HCT116 (cell line): ENCODE measurements around the gene STMP1. TPM values are rescaled to one million over a fixed set of nuclear protein-coding genes. Genes with fewer than 3 reads are reported as not detected.

ENCODE experiments used
- ATAC-seq: fragments of 200-7000 bp; cut with Tn5 transposase; 2 replicates; pipeline ENCODE4 v1.9.1; 2020; ENCODE audit warnings: mild to moderate bottlenecking, moderate library complexity
- BruUV-seq: library from RNA; stranded (reverse); fragments of 400-500 nt; replicated peaks from 2 replicates; lab custom pipeline; 2021; lab: Mats Ljungman, UMichigan
- CTCF ChIA-PET: fragments of 300-600 bp; sonication (Branson Sonifier 250); formaldehyde crosslinking; loops from one replicate; lab custom pipeline; 2021; ENCODE audit warnings: antibody characterized with exemption; lab: Charles Lee
- POLR2A ChIA-PET: fragments of 300-600, 350-600 bp; sonication (Branson Sonifier 250); formaldehyde crosslinking; loops from one replicate; lab custom pipeline; 2021; ENCODE audit warnings: antibody characterized with exemption; lab: Charles Lee
- RAD21 ChIA-PET, 2 experiments: fragments of 300-600 bp; sonication (Branson Sonifier 250); formaldehyde crosslinking; loops; one replicate each; lab custom pipeline; 2023; ENCODE audit warnings: low total read pairs in 2 of 2; ENCODE audit not compliant: uncharacterized antibody in 2 of 2, unreplicated experiment in 2 of 2, low non-redundant PET in 1 of 2; lab: Charles Lee
- DNase-seq: peaks from one replicate; pipeline ENCODE4 v3.0.0-alpha.2; 2010; ENCODE audit warnings: low read depth, low spot score
- H2AFZ ChIP-seq: fragments of 200-600 bp; shearing (Covaris generic), sonication (generic); 2 replicates; pipeline ENCODE4 v1.6.1; 2017; ENCODE audit warnings: low read depth, mixed run types, mixed read lengths, antibody characterized with exemption, low read length; ENCODE audit not compliant: poor library complexity, severe bottlenecking
- H3K27ac ChIP-seq: 2 replicates; pipeline ENCODE4 v1.5.1; 2012; ENCODE audit warnings: low read depth, low read length
- H3K27me3 ChIP-seq: fragments of 200-600 bp; sonication (generic); 2 replicates; pipeline ENCODE4 v1.6.1; 2016; ENCODE audit warnings: mixed run types, low read length, mixed read lengths; ENCODE audit not compliant: insufficient read depth
- H3K36me3 ChIP-seq, 2 experiments: fragments of 200-500 bp in 1 of 2; fragments of 200-600 bp in 1 of 2; sonication (Bioruptor generic) in 1 of 2; sonication (generic) in 1 of 2; 2 replicates each; pipeline versions ENCODE4 v1.5.1 to v1.6.1; 2014 to 2016; ENCODE audit warnings: low read length in 2 of 2, inconsistent platforms in 1 of 2, mixed read lengths in 1 of 2, mixed run types in 1 of 2; ENCODE audit not compliant: insufficient read depth in 2 of 2, control insufficient read depth in 1 of 2
- H3K4me1 ChIP-seq, 2 experiments: fragments of 200-600 bp in 1 of 2; sonication (generic) in 1 of 2; 2 replicates each; pipeline versions ENCODE4 v1.5.1 to v1.6.1; 2012 to 2017; ENCODE audit warnings: low read length in 2 of 2, inconsistent platforms in 1 of 2, mild to moderate bottlenecking in 1 of 2, mixed read lengths in 1 of 2, mixed run types in 1 of 2, moderate library complexity in 1 of 2; ENCODE audit not compliant: insufficient read depth in 2 of 2, control insufficient read depth in 1 of 2
- H3K4me2 ChIP-seq: fragments of 200-600 bp; sonication (generic); 2 replicates; pipeline ENCODE4 v1.6.1; 2017; ENCODE audit warnings: mixed run types, low read length, mixed read lengths
- H3K4me3 ChIP-seq, 2 experiments: fragments of 200-600 bp in 1 of 2; sonication (generic) in 1 of 2; replicated peaks in 1 of 2; 2 replicates each; pipeline ENCODE4 v1.5.1; 2011 to 2016; ENCODE audit warnings: low read length in 2 of 2, control low read depth in 1 of 2, low read depth in 1 of 2, mild to moderate bottlenecking in 1 of 2, mixed read lengths in 1 of 2, mixed run types in 1 of 2
- H3K79me2 ChIP-seq: fragments of 200-600 bp; sonication (generic); 2 replicates; pipeline ENCODE4 v1.6.1; 2017; ENCODE audit warnings: mild to moderate bottlenecking, mixed run types, low read length, moderate library complexity, mixed read lengths; ENCODE audit not compliant: insufficient read depth
- H3K9ac ChIP-seq: fragments of 200-600 bp; sonication (generic); 2 replicates; pipeline ENCODE4 v1.6.1; 2016; ENCODE audit warnings: low read length, mixed read lengths
- H3K9me2 ChIP-seq: fragments of 200-600 bp; sonication (generic), shearing (Covaris generic); 2 replicates; pipeline ENCODE4 v1.6.1; 2017; ENCODE audit warnings: mixed run types, mild to moderate bottlenecking, moderate library complexity; ENCODE audit not compliant: insufficient read depth
- H3K9me3 ChIP-seq, 2 experiments: fragments of 200-500 bp in 1 of 2; fragments of 200-600 bp in 1 of 2; sonication (Bioruptor generic) in 1 of 2; sonication (generic) in 1 of 2; 2 replicates each; pipeline ENCODE4 v1.6.1; 2014 to 2017; ENCODE audit warnings: low read length in 2 of 2, mixed read lengths in 2 of 2, inconsistent platforms in 1 of 2, low read depth in 1 of 2, mild to moderate bottlenecking in 1 of 2, mixed run types in 1 of 2, moderate library complexity in 1 of 2; ENCODE audit not compliant: control insufficient read depth in 1 of 2, insufficient read depth in 1 of 2
- H4K20me1 ChIP-seq: fragments of 200-600 bp; sonication (generic), shearing (Covaris generic); 2 replicates; pipeline ENCODE4 v1.6.1; 2017; ENCODE audit warnings: mixed run types, mild to moderate bottlenecking, moderate library complexity; ENCODE audit not compliant: insufficient read depth
- ATF3 ChIP-seq: IDR thresholded peaks from 2 replicates; pipeline ENCODE4 v1.6.1; 2012
- CTCF ChIP-seq, 3 experiments: fragments of 200-600 bp in 1 of 3; sonication (generic) in 1 of 3; IDR thresholded peaks in 2 of 3; conservative IDR thresholded peaks in 1 of 3; 2 replicates each; pipeline ENCODE4 v1.5.1; 2012 to 2017; ENCODE audit warnings: low read depth in 2 of 3, low read length in 2 of 3, antibody characterized with exemption in 1 of 3, borderline replicate concordance in 1 of 3, control low read depth in 1 of 3, mild to moderate bottlenecking in 1 of 3, mixed read lengths in 1 of 3, mixed run types in 1 of 3, moderate library complexity in 1 of 3; ENCODE audit not compliant: insufficient read depth in 1 of 3
- ELF1 ChIP-seq: IDR thresholded peaks from 2 replicates; pipeline ENCODE4 v1.6.1; 2012; ENCODE audit warnings: low read depth, borderline replicate concordance
- FOSL1 ChIP-seq: IDR thresholded peaks from 2 replicates; pipeline ENCODE4 v1.6.1; 2012; ENCODE audit warnings: low read depth
- JUND ChIP-seq: IDR thresholded peaks from 2 replicates; pipeline ENCODE4 v1.6.1; 2012
- POLR2A ChIP-seq: IDR thresholded peaks from 2 replicates; pipeline ENCODE4 v1.7.0; 2011; ENCODE audit warnings: borderline replicate concordance; ENCODE audit not compliant: insufficient read depth, insufficient read length; ENCODE audit errors: extremely low read depth
- POLR2AphosphoS5 ChIP-seq: IDR thresholded peaks from 2 replicates; pipeline ENCODE4 v1.6.1; 2011; ENCODE audit warnings: mild to moderate bottlenecking, low read depth, low read length, moderate library complexity
- RAD21 ChIP-seq: IDR thresholded peaks from 2 replicates; pipeline ENCODE4 v1.6.1; 2012; ENCODE audit warnings: low read depth, mild to moderate bottlenecking
- SIN3A ChIP-seq: IDR thresholded peaks from 2 replicates; pipeline ENCODE4 v1.6.1; 2012; ENCODE audit warnings: low read depth
- SRF ChIP-seq: IDR thresholded peaks from 2 replicates; pipeline ENCODE4 v1.6.1; 2012; ENCODE audit warnings: low read depth
- TCF7L2 ChIP-seq: IDR thresholded peaks from 2 replicates; pipeline ENCODE4 v1.7.0; 2011; ENCODE audit warnings: borderline replicate concordance, inconsistent platforms; ENCODE audit not compliant: insufficient read depth, insufficient read length; ENCODE audit errors: extremely low read depth
- YY1 ChIP-seq: IDR thresholded peaks from 2 replicates; pipeline ENCODE4 v1.6.1; 2011; ENCODE audit warnings: low read length, low read depth, moderate library complexity, mild to moderate bottlenecking; ENCODE audit not compliant: insufficient replicate concordance; ENCODE audit errors: extremely low read depth
- ZBTB33 ChIP-seq: IDR thresholded peaks from 2 replicates; pipeline ENCODE4 v1.6.1; 2011; ENCODE audit warnings: mild to moderate bottlenecking, low read length, moderate library complexity; ENCODE audit not compliant: insufficient replicate concordance; ENCODE audit errors: extremely low read depth
- ZFX ChIP-seq: fragments of 450-650 bp; IDR thresholded peaks from 2 replicates; pipeline ENCODE4 v1.6.1; 2017
- intact Hi-C: fragments of 100-400 bp; cut with micrococcal nuclease; formaldehyde crosslinking; loops from 2 replicates; pipeline ENCODE4 v1.10.0; 2022
- total RNA-seq: library from RNA; stranded (reverse); gene quantifications from one replicate; pipeline ENCODE4 v1.2.1, GENCODE V29; 2021; ENCODE audit not compliant: unreplicated experiment

The STMP1 gene
- total RNA-seq, 1 experiment from 2014 or later = 32.8 TPM

- no peak for DNase-seq
- Histone ChIP-seq H2AFZ (no peak overlapping the region), H3K9me2 (no peaks in the 10 kb centered on the region), H3K27ac (no peak overlapping the region), H3K4me2 (no peak overlapping the region), H3K9ac (no peak overlapping the region), H3K4me3 (no peak overlapping the region), H3K27me3 (no peaks in the 10 kb centered on the region), H3K4me1 (peaks cover 4 to 5% of the 10 kb centered on the region in 2 experiments; a peak in 3 of 4 replicates), H3K79me2 (no peaks in the 10 kb centered on the region), H3K36me3 (peaks cover 37 to 49% of the 10 kb centered on the region in 2 experiments), H4K20me1 (no peaks in the 10 kb centered on the region), H3K9me3 (no peaks in the 10 kb centered on the region)
- RAD21 ChIA-PET = no interaction called here
- POLR2A ChIA-PET = no interaction called here
- intact Hi-C loops = no loop called here
- ATAC-seq = no peak
- CTCF ChIA-PET = no interaction called here
- no TSS peak for BruUV-seq
- TF ChIP-seq POLR2AphosphoS5 (no peak), ZFX (no peak)
These were observed 43.8 kb upstream of the STMP1 start for GRCh38 chr7:135618510-135618909.

- RAD21 ChIA-PET = no interaction called here
- TF ChIP-seq TCF7L2 (no peak), POLR2A (no peak), SRF (no peak), ZFX (no peak), FOSL1 (no peak), CTCF (IDR thresholded peaks at IDR 0.05 in 2 of 3, conservative IDR thresholded peaks at IDR 0.05 in 1 of 3; ENCODE audit: borderline replicate concordance in 1 of 3, insufficient read depth in 1 of 3, low read depth in 2 of 3, low read length in 2 of 3) (no peak), YY1 (no peak), SIN3A (no peak), RAD21 (no peak), JUND (no peak), ATF3 (no peak), ELF1 (no peak), ZBTB33 (no peak)
These were observed 41.9 kb upstream of the STMP1 start for GRCh38 chr7:135620447-135620846.

More at GRCh38 chr7:135620447-135620846, 41.9 kb upstream of the STMP1 start:
- no peak for DNase-seq
- H3K9ac ChIP-seq = no peak overlapping the region
- ChIA-PET CTCF (interaction anchor here (0.6 to 2.1 kb wide), 5 partner anchors 8 to 358 kb away, joined by 3 to 9 read pairs (median 4); no protein-coding TSS in a partner anchor), POLR2A (no interaction called here)
- peaks cover 40 to 47% of the 10 kb centered on the region in 2 experiments for H3K36me3 ChIP-seq
- H3K27ac ChIP-seq = no peak overlapping the region
- no peak overlapping the region for H2AFZ ChIP-seq
- ATAC-seq = no peak
- no peak overlapping the region for H3K4me2 ChIP-seq
- H3K4me3 ChIP-seq = no peak overlapping the region
- no peaks in the 10 kb centered on the region for H3K79me2 ChIP-seq
- intact Hi-C loops = no loop called here
- no peaks in the 10 kb centered on the region for H3K27me3 ChIP-seq
- peaks cover 4 to 5% of the 10 kb centered on the region in 2 experiments; a peak in 3 of 4 replicates for H3K4me1 ChIP-seq
- H4K20me1 ChIP-seq = no peaks in the 10 kb centered on the region
- no TSS peak for BruUV-seq
- H3K9me3 ChIP-seq = no peaks in the 10 kb centered on the region
- H3K9me2 ChIP-seq = no peaks in the 10 kb centered on the region
